Glutamatergic neuron (in vitro differentiated cells): ENCODE results near the gene SWI5. TPM values are rescaled to one million over a fixed set of nuclear protein-coding genes. Genes with fewer than 3 reads are reported as not detected.

Experiments used
- DNase-seq: peaks from one replicate; pipeline ENCODE4 v3.0.0; 2022
- H3K27ac Mint-ChIP-seq: one replicate; pipeline ENCODE4 v1.8.0; 2020; ENCODE audit warnings: mild to moderate bottlenecking, mixed read lengths, inconsistent platforms; ENCODE audit not compliant: unreplicated experiment
- H3K27me3 Mint-ChIP-seq: one replicate; pipeline ENCODE4 v1.8.0; 2020; ENCODE audit warnings: mild to moderate bottlenecking, moderate library complexity, mixed read lengths, inconsistent platforms; ENCODE audit not compliant: unreplicated experiment
- H3K36me3 Mint-ChIP-seq: one replicate; pipeline ENCODE4 v1.8.0; 2020; ENCODE audit warnings: mild to moderate bottlenecking, mixed read lengths, inconsistent platforms; ENCODE audit not compliant: unreplicated experiment
- H3K4me1 Mint-ChIP-seq: one replicate; pipeline ENCODE4 v1.8.0; 2020; ENCODE audit warnings: mild to moderate bottlenecking, low read depth, mixed read lengths, inconsistent platforms; ENCODE audit not compliant: unreplicated experiment
- H3K4me3 Mint-ChIP-seq: one replicate; pipeline ENCODE4 v1.8.0; 2020; ENCODE audit warnings: mild to moderate bottlenecking, mixed read lengths, inconsistent platforms; ENCODE audit not compliant: unreplicated experiment
- H3K9me3 Mint-ChIP-seq: one replicate; pipeline ENCODE4 v1.8.0; 2020; ENCODE audit warnings: mild to moderate bottlenecking, moderate library complexity, mixed read lengths, inconsistent platforms; ENCODE audit not compliant: unreplicated experiment
- CTCF ChIP-seq: fragments of 200-600 bp; sonication (generic); IDR thresholded peaks from one replicate; pipeline ENCODE4 v1.5.0; 2021; ENCODE audit not compliant: partially characterized antibody, unreplicated experiment
- total RNA-seq: library from RNA; stranded (reverse); fragmentation: NEBNext Ultra II Directional; extraction: Animal tissue kit (Norgen Biotek cat#: 25700); gene quantifications from one replicate; pipeline ENCODE4 v1.2.1, GENCODE V29; 2021; ENCODE audit not compliant: unreplicated experiment

Gene SWI5
- total RNA-seq, 1 donor from 2014 or later, result 13.7 TPM

- peak overlapping the region; percentile 73 for H3K27ac Mint-ChIP-seq
- peaks cover 26% of the 10 kb centered on the region for H3K4me1 Mint-ChIP-seq
Observed at GRCh38 chr9:128247226-128247803, 28.8 kb upstream of the SWI5 start.

GRCh38 chr9:128249558-128249907, 26.5 kb upstream of the SWI5 start:
- peak overlapping the region; percentile 74 for H3K4me3 Mint-ChIP-seq
- peaks cover 6% of the 10 kb centered on the region for H3K36me3 Mint-ChIP-seq
- no peak overlapping the region for H3K27ac Mint-ChIP-seq

More at GRCh38 chr9:128247226-128247803, 28.8 kb upstream of the SWI5 start:
- Mint-ChIP-seq H3K27me3 (peaks cover 18% of the 10 kb centered on the region), H3K36me3 (peaks cover 4% of the 10 kb centered on the region), H3K9me3 (peaks cover 10% of the 10 kb centered on the region), H3K4me3 (no peak overlapping the region)
- no peak for TF ChIP-seq CTCF
- DNase-seq, result no peak

GRCh38 chr9:128249908-128250838, 25.9 kb upstream of the SWI5 start:
- peak; percentile 95 for DNase-seq
- Mint-ChIP-seq H3K9me3 (peaks cover 9% of the 10 kb centered on the region), H3K27me3 (peaks cover 23% of the 10 kb centered on the region), H3K27ac (no peak overlapping the region), H3K36me3 (peaks cover 6% of the 10 kb centered on the region), H3K4me3 (peak overlapping the region; percentile 74), H3K4me1 (peaks cover 25% of the 10 kb centered on the region)
- no peak for TF ChIP-seq CTCF

More at GRCh38 chr9:128249558-128249907, 26.5 kb upstream of the SWI5 start:
- Mint-ChIP-seq H3K27me3 (peaks cover 20% of the 10 kb centered on the region), H3K4me1 (peaks cover 23% of the 10 kb centered on the region), H3K9me3 (peaks cover 9% of the 10 kb centered on the region)
- DNase-seq, result no peak
- no peak for TF ChIP-seq CTCF

GRCh38 chr9:128250839-128251731, 25.0 kb upstream of the SWI5 start:
- no peak for DNase-seq
- Mint-ChIP-seq H3K4me3 (peak overlapping the region; percentile 82), H3K9me3 (peaks cover 9% of the 10 kb centered on the region), H3K36me3 (peaks cover 6% of the 10 kb centered on the region), H3K4me1 (peaks cover 20% of the 10 kb centered on the region), H3K27ac (no peak overlapping the region), H3K27me3 (peaks cover 24% of the 10 kb centered on the region)
- TF ChIP-seq CTCF, result no peak
